Testis (tissue), 3 donors: ENCODE results near the gene TMEM132A. TPM values are rescaled to one million over a fixed set of nuclear protein-coding genes. Genes with fewer than 3 reads are reported as not detected.

Experiments used
- DNase-seq: peaks from one replicate; pipeline ENCODE4 v3.0.0-alpha.2; 2019
- H3K27ac ChIP-seq, 2 donors: fragments of 200-600 bp; sonication (generic); one replicate each; pipeline ENCODE4 v1.5.1; 2019
- H3K27me3 ChIP-seq: fragments of 200-600 bp; sonication (generic); one replicate; pipeline ENCODE4 v1.5.1; 2019
- H3K36me3 ChIP-seq: fragments of 200-600 bp; sonication (generic); one replicate; pipeline ENCODE4 v1.5.1; 2017; ENCODE audit warnings: low read depth; ENCODE audit errors: missing control alignments
- H3K4me1 ChIP-seq: fragments of 200-600 bp; sonication (generic); one replicate; pipeline ENCODE4 v1.5.1; 2019
- H3K4me3 ChIP-seq, 2 donors: fragments of 200-600 bp; sonication (generic); one replicate each; pipeline ENCODE4 v1.5.1; 2017 to 2019
- H3K9me3 ChIP-seq: fragments of 200-600 bp; sonication (generic); one replicate; pipeline ENCODE4 v1.5.1; 2017
- POLR2A ChIP-seq: fragments of 450-650 bp; IDR thresholded peaks from one replicate; pipeline ENCODE4 v1.6.1; 2017; ENCODE audit warnings: antibody characterized with exemption, mild to moderate bottlenecking, moderate library complexity
- WGBS, 2 donors: methylation state at CpG; one replicate each; pipeline ENCODE4 v1.1.5; 2018; 5-methylcytosine and 5-hydroxymethylcytosine counted together
- intact Hi-C: fragments of 100-400 bp; cut with DNase I; formaldehyde crosslinking; loops from one replicate; pipeline ENCODE4 v1.15.1; 2023; ENCODE audit warnings: low total_unique reads
- polyA plus RNA-seq: library from polyadenylated mRNA; stranded (reverse); fragments of 350-450 nt; fragmentation: Illumina TruSeq; extraction: RNeasy Lipid Tissue Mini Kit (QIAGEN cat#74804); gene quantifications from one replicate; pipeline ENCODE4 v1.2.3, GENCODE V29; 2014; ENCODE audit warnings: low read depth, low replicate concordance; ENCODE audit not compliant: insufficient read depth
- total RNA-seq, 2 donors: library from RNA; depleted of rRNA; stranded (reverse); fragments of >200 nt; gene quantifications; one replicate each; pipeline ENCODE4 v1.2.3, GENCODE V29; 2016
- TF ChIP-seq, protein P1 (sequence below), 3 experiments: fragments of 450-650 bp in 2 of 3; fragments of 200-600 bp in 1 of 3; sonication (generic) in 1 of 3; IDR thresholded peaks; one replicate each; pipeline ENCODE4 v1.5.1; 2016 to 2019; ENCODE audit warnings: antibody characterized with exemption in 3 of 3, mild to moderate bottlenecking in 2 of 3, moderate library complexity in 1 of 3

The TMEM132A gene
- total and polyA plus RNA-seq, 3 donors from 2014 or later, result 17.8 to 39.0 (median 21.7) TPM

GRCh38 chr11:60914633-60915247 is 9.5 kb upstream of the TMEM132A start:
- intact Hi-C loops, result no loop called here
- TF ChIP-seq POLR2A, result no peak
- TF ChIP-seq, protein P1, sequence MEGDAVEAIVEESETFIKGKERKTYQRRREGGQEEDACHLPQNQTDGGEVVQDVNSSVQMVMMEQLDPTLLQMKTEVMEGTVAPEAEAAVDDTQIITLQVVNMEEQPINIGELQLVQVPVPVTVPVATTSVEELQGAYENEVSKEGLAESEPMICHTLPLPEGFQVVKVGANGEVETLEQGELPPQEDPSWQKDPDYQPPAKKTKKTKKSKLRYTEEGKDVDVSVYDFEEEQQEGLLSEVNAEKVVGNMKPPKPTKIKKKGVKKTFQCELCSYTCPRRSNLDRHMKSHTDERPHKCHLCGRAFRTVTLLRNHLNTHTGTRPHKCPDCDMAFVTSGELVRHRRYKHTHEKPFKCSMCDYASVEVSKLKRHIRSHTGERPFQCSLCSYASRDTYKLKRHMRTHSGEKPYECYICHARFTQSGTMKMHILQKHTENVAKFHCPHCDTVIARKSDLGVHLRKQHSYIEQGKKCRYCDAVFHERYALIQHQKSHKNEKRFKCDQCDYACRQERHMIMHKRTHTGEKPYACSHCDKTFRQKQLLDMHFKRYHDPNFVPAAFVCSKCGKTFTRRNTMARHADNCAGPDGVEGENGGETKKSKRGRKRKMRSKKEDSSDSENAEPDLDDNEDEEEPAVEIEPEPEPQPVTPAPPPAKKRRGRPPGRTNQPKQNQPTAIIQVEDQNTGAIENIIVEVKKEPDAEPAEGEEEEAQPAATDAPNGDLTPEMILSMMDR (IDR thresholded peaks at IDR 0.05), result no peak
- no peaks in the 10 kb centered on the region for H3K27me3 ChIP-seq
- H3K9me3 ChIP-seq, result no peaks in the 10 kb centered on the region
- H3K36me3 ChIP-seq, result no peaks in the 10 kb centered on the region
- H3K27ac ChIP-seq, result peak overlapping the region; percentile 95 to 96
- DNase-seq, result peak; percentile 32
- peak overlapping the region; percentile 77 to 89 for H3K4me3 ChIP-seq
- 0 to 1% methylated on average over 26 to 31 of the region's 31 CpGs for WGBS, 2 donors
- peaks cover 29% of the 10 kb centered on the region for H3K4me1 ChIP-seq

- TF ChIP-seq POLR2A, result no peak
- TF ChIP-seq, protein P1 (IDR thresholded peaks at IDR 0.05), result no peak
- Histone ChIP-seq H3K4me3 (peak overlapping the region; percentile 77 to 89), H3K9me3 (no peaks in the 10 kb centered on the region), H3K27ac (peak overlapping the region in 1 of 2 donors; percentile 11), H3K27me3 (no peaks in the 10 kb centered on the region), H3K36me3 (no peaks in the 10 kb centered on the region), H3K4me1 (peaks cover 29% of the 10 kb centered on the region)
- peak; percentile 76 for DNase-seq
- intact Hi-C loops, result no loop called here
- 5 to 13% methylated on average over 6 to 17 of the region's 17 CpGs for WGBS, 2 donors
Observed at GRCh38 chr11:60915248-60915914, 8.9 kb upstream of the TMEM132A start.

- intact Hi-C loops, result no loop called here
- no peak for TF ChIP-seq POLR2A
- TF ChIP-seq, protein P1 (IDR thresholded peaks at IDR 0.05), result no peak
- Histone ChIP-seq H3K27me3 (no peaks in the 10 kb centered on the region), H3K9me3 (no peaks in the 10 kb centered on the region), H3K36me3 (no peaks in the 10 kb centered on the region), H3K4me1 (peaks cover 29% of the 10 kb centered on the region), H3K27ac (no peak overlapping the region), H3K4me3 (no peak overlapping the region)
- no peak for DNase-seq
- 56 to 68% methylated on average over 3 of the region's 3 CpGs for WGBS, 2 donors
Observed at GRCh38 chr11:60916669-60917206, 7.5 kb upstream of the TMEM132A start.

DNA sequence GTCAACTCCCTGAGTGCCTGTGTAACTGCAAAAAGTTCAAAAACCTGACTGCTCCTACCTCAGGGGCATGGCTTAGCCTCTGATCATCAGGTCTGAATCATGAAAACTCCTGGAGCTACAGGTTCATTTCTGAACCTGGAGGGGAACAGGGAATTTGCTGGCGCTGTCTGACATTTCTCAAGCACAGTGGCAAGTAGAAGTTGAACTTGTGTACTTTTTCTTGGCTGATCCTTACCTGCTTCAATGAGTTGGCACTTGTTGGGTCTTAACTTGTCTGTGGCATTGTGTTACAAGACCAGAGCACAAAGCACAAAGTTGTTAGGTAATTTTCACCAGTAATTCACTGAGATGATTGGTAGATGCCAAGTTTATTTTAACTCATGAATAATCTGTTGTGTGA is 7.0 kb upstream of the TMEM132A start:
- no peak for TF ChIP-seq POLR2A
- TF ChIP-seq, protein P1 (IDR thresholded peaks at IDR 0.05), result no peak
- Histone ChIP-seq H3K27me3 (no peaks in the 10 kb centered on the region), H3K4me3 (no peak overlapping the region), H3K27ac (no peak overlapping the region), H3K4me1 (peaks cover 29% of the 10 kb centered on the region), H3K36me3 (no peaks in the 10 kb centered on the region), H3K9me3 (no peaks in the 10 kb centered on the region)
- DNase-seq, result no peak
- intact Hi-C loops, result no loop called here
- 91 to 100% methylated on average over 1 of the region's 1 CpG for WGBS, 2 donors
